Endometrial microvascular endothelial cells (primary cell): ENCODE measurements around the gene KLF2. TPM values are rescaled to one million over a fixed set of nuclear protein-coding genes. Genes with fewer than 3 reads are reported as not detected.

Experiments used
- in situ Hi-C: cut with HindIII; loops from 2 replicates; pipeline ENCODE4 v1.10.0; 2017; ENCODE audit warnings: low sequenced_read_pairs, low pct_unique_long_range_greater_than_20kb; ENCODE audit errors: inconsistent ontology term
- total RNA-seq: library from RNA; depleted of rRNA; stranded (reverse); fragments of >200 nt; gene quantifications from one replicate; pipeline ENCODE4 v1.2.3, GENCODE V29; 2015; ENCODE audit errors: inconsistent ontology term

The KLF2 gene
- total RNA-seq, 1 donor from 2014 or later: 8.5 TPM

DNA sequence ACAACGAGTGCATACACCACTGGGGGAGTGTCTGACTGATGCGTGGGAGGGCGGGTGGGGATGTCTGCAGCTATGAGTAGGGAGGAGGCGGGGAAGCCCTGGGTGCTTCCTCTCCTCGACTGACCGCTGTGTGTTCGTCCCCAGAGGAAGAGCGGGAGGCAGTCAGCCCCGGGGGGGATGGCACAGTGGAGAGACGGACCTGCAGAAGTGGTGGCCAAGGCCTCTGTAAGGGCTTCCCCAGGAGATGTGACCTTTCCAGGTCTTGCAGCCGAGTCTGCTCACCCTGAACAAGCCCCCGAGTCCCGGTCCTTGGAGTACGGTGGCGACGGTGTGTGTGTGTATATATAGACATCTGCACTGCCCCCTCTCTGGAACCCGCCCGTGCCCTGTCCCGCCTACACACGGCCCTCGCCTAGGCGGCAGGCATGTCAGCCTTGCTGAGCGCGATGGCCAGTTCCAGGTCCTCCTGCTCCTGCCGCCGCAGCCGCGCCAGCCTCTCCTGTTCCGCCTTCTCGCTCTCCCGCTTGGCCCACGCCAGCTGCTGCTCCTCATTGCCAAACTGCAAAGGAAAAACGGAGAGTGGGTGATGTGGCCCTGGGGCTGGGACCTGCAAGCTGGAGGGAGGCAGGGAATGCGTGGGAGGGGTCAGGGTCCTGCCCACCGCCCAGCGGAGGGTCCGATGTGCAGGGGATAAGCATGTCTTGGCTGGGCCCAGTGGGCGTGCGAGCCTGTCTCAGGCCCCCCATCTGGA lies 30.8 kb downstream of the KLF2 start:
- in situ Hi-C loops: no loop called here

GRCh38 chr19:16358456-16358855 lies 33.8 kb downstream of the KLF2 start:
- in situ Hi-C loops: no loop called here

DNA sequence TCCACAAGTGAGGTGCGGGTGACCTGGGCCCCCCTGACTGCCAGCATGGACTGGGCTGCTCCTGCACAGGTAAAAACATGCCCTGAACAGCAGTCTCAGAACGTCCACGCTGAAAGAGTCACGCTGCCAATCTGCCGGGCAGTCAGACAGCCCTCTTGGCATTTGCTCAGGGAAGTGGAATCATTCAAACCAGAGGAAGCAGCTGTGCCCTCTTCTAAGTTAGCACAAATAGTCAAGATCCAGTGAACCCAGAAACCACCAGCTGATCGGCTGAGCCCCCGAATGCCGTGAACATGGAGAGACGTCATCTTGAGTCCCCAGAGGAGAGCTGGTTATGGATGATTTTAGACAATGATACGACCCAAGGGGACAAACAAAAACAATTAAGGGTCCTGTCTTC lies 34.4 kb downstream of the KLF2 start:
- in situ Hi-C loops: no loop called here

DNA sequence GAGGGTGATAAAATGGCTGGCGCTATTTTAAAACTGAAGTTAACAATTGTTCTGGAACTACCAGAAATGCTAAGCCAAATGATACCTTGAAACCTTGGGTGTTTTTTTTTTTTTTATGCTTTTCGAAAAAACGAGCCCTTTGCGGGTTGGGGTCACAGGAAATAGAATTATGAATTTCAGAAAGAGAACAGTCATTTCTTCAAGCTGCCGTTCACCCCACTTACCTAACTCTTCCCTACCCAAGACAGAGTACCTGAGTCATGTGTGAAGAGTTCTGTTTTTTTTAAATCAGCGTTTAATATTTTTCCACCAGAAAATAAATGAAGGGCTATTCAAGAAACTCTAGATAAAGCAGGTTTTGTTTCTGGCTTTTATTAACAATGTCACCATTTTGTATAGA lies 35.3 kb downstream of the KLF2 start:
- in situ Hi-C loops: no loop called here

DNA sequence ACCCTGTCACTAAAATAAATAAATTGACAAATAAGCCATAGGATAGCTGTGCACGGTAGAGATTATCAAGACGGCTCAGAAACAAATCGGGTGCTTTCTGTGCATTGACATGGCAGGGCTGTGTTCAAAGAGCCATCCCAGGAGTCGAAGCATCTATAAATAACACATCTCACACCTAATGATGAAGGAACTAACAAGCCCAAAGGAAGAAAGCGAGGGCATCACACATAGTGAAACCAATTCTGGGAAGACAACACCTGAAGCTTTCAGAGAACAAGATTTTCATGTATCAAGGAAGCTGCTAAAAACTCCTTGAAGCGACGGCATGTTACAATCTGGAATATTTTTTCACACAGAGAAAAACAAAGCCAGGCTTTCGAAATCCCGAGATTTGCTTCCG lies 36.1 kb downstream of the KLF2 start:
- in situ Hi-C loops: no loop called here

DNA sequence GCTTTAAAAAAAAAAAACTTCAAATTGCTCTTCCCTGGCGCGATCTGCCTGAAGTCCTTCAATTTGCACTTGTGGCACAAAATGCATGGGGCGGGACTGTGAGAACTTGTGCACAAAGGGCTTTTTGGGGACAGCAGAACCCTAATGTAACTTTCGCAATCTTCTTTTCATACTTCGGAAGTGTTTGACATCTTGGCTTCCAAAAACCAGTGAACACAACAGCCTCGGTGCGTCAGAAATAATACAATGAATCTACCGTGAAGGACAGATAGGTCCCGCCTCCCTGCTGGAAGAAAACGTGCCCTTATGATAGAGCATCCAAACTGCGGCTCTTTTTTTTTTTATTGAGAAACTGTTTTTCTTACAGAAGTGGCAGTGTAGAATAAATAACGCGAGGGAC lies 36.6 kb downstream of the KLF2 start:
- in situ Hi-C loops: no loop called here

DNA sequence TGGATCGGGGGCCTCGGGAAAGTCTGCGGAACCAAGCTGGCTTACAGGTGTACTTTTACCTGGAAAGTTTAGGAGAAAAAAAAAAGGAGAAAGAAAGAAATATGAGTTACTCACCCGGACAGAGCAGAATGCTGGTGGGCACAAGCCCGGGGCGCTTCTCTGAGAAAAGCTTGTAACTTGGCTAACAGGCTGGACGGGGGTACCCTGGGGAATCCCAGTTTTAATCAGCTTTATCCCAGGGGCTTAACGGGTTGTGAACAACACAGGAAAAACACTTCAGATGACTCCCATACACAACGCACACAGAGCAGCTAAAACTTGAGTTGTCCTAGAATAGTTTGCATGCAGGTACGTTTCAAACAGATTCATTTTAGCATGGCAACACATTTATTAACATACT lies 37.3 kb downstream of the KLF2 start:
- in situ Hi-C loops: no loop called here

DNA sequence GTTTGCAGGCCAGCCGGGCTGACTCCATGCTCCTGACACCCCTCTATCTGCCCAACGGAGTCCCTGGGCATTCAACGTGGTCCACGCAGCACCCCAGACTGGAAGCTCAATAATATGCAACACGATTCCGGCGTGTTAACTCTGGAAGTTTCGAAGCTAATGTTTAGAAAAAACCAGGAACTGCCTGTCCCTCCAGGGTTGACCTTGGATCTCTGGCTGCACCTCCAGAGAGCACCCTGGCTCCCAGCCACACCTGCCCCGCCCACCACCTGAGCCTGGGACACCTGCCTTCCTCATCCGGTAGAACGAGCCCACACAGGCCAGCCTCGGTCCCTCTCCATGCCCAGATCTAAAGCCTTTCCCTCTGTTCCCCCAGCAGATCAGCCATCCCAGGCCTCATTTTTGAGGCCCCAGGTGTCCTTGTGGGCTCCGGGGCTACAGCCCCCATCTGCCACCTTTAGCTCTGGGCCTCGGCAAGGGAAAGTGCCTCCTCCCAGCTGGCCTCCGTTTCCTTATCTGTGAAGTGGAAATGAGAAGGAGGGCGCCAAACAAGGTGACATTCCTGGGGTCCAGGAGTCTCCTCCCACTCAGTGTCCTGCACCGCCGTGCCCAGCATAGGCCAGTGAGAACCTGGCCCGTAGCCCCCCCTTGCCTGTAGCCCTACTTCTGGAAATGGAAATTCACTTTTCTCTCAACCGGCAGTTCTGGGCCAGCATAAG lies 38.7 kb downstream of the KLF2 start:
- in situ Hi-C loops: no loop called here

GRCh38 chr19:16363852-16364230 lies 39.2 kb downstream of the KLF2 start:
- in situ Hi-C loops: no loop called here

DNA sequence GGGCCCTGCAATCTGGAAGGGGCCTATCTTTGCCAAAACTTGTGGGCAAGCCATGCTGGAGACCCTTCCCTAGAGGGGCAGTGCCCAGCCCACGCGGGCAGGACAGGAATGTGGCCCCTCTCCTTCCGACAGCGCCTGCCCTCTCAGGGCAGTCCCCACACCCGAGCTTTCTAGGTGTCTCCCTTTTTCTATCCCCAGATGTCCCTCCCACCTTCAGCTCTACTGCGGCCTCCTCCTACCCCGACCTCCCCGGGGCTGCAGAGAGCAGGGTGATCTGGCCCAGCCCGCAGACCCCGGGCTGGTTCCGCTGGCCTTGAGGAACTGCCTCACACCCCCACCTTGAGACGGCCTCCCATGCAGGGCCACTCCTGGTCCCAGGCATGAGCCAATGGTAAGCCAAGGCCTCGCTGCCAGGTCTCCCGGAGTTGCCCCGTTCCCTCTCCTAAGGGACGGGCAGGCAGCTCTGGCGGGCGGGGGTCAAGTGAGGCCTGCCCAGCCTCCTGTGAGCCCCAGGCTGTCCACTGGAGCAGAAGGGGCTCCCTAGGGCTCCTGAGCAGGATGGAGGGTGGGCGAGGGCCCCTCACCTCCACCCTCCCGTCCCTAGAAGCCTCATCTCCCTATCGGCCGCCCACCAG lies 39.7 kb downstream of the KLF2 start:
- in situ Hi-C loops: no loop called here

DNA sequence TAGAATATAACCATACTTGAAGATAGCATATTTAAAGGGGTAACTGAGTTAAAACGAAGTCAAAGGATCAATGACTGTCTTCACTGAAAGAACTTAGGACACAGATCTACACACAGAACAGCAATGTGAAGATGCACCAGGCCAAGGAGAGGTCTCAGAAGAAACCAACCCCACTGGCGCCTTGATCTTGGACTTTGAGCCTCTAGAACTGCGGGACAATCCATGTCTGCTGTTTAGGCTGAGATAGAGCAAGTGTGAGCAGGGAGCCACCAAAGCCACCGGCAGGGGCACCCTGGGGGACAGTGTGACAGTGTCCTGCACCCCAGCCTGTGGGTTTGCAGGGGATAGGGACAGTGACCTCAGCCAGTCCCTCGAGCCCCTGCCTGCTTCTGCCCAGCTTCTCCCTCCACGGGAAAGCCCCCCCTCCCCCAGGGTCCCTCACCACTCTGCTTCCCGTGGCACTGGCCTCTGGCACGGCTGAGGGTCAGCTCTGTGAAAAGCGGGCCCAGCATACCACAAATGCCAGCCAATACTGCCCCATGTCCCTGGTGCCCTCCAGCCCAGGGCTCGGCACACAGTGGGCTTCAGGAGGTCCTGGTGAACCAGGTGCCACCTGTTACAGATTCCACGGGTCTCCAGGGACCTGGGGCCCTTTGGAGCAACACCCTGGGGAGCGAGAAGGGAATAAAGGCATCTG lies 40.8 kb downstream of the KLF2 start:
- in situ Hi-C loops: no loop called here

DNA sequence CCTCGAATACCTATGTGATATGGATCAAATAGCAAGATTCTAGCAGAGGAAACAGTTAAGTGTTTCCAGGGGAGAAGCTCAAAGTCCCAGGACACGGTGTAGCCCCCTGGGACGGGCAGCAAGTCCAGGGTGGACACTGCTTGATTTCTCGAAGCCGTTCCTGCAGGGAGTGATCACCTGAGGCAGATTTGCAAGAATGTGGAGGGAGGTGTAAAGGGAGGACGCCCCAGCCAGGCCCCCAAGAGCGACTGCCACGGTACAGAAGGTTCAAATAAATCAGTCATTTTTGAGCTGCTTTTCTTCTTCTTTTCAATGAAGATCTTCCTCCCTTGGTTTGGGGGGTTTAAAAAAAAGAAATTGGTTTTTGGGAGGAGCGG lies 41.4 kb downstream of the KLF2 start:
- in situ Hi-C loops: no loop called here

- in situ Hi-C loops: no loop called here
Measured at GRCh38 chr19:16366433-16367260, 42.0 kb downstream of the KLF2 start.

GRCh38 chr19:16367261-16367683 lies 42.6 kb downstream of the KLF2 start:
- in situ Hi-C loops: no loop called here

DNA sequence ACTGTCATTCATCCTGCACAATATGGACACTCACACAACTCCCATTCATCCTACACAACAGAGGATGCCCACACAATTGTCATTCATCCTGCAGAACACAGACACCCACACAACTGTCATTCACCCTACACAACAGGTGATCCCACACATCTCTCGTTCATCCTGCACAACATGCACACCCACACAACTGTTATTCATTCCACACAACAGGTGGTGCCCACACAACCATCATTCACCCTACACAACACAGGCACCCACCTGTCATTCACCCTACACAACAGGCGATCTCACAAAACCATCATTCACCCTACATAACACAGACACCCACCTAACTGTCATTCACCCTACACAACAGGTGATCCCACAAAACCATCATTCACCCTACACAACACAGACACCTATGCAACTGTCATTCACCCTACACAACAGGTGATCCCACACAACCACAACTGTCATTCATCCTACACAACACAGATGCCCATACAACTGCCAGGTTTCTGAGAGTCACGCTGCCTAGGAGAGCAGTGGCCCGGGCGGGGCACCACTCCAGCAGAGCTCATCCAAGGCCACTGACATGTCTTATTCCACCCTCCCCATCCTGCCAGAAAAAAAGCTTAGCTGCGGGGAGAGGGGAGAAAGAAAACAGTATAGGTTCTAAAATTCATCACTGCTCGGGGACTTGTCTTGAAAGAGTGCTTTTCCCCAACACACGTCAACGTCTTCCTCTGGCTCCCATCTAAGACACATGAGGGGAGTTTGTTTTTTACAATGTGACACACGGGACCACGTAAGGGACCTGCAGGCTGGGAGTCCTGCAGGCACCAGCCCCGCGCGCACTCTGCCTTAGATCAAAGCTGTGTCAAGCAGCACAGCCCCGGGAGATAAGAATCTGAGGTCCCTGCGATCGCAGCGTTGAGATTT lies 44.0 kb downstream of the KLF2 start:
- in situ Hi-C loops: no loop called here

DNA sequence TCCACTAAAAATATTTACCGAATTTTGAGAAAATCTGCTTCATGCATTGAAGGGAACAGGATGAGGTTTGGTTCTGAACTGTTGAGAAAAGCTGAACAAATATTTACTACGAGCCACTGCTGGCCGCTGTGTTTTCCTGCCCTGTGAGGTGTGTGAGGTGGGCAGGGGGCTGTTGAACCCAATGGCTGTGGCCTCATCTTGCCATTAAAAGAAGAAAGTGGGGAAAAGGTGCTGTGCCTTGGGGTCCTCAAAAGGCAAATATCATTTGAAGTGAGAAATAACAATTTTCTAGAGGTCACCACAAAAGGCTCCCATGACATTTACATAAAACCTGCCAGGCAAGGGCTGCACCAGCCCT lies 44.7 kb downstream of the KLF2 start:
- in situ Hi-C loops: no loop called here

GRCh38 chr19:16369664-16370576 lies 45.3 kb downstream of the KLF2 start:
- in situ Hi-C loops: no loop called here
